ENCODE measurements around the gene ATF6B.
A peak's percentile ranks its signal among the peaks of the same experiment; 100 is the strongest.
"Not testable (repeated sequence)": the region's sequence is repeated elsewhere in the genome, so short reads cannot be mapped to it uniquely, and the experiment has no call there.

The ATF6B gene

DNA sequence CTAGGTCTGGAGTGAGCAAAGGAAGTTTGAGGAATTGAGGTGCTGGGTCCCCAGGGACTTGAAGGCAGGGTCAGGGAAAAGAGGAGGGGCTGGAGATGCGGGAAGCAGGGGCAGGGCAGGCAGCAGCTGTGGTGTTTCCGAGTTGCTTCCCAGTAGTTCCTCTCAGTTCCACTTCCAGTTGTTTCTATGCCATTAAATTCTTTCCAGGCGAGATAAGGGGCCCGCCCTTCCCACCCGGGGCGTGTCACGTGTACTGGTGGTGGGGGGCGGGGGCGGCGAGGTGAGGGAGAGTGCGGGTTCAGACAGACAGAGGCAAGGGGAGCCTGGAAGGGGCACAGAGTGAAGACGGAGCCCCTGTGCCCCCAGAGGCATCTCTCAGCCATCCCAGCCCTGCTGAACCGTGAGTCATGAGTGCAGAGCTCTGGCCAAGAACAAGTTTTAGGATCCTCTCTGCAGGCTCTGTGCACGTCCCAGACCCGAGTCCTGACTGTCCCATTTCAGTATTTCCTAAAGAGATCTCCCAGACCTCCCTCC is 19.9 kb downstream of the ATF6B start:
- DNase-seq (ENCODE audit: low read depth, low spot score) = no peak

- no peak for DNase-seq (ENCODE audit: low read depth, low spot score)
Measured at GRCh38 chr6:32107406-32107805, 20.6 kb downstream of the ATF6B start.

DNA sequence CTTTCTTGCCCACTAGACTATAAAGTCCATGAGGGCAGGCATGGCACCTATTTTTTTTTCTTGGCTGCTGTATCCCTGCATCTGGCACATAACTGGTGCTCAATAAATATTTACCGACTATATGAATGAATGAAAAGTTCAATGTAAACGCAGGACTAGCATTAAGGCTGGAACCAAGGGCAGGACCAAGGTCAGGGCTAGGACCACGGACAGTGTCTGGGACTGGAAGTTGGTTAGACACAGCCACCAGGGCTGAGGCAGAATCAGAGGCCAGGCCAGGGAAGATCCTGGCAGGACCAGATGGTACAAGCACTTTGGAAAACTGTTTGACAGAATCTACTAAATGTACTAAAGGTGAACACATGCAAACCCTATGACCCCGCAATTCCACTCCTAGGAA is 22.6 kb downstream of the ATF6B start:
- no peak for DNase-seq (ENCODE audit: low read depth, low spot score)

DNA sequence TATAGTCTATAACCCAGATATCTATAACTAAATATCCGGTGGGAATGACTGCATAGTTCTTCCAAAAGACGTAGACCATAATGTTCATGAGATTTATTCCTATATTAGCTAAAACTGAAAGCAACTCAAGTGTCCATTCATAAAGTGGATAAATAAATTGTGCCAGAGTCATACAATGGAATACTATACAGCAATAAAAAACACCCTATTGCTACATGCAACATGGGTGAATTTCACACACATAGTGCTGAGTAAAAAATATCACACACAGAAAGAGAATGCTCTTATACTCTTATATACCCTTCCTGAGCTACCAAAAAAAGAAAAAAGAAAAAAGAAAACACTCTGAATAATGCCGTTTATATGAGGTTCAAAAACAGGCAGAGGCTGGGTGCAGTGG is 25.8 kb downstream of the ATF6B start:
- DNase-seq (ENCODE audit: low read depth, low spot score) = no peak

DNA sequence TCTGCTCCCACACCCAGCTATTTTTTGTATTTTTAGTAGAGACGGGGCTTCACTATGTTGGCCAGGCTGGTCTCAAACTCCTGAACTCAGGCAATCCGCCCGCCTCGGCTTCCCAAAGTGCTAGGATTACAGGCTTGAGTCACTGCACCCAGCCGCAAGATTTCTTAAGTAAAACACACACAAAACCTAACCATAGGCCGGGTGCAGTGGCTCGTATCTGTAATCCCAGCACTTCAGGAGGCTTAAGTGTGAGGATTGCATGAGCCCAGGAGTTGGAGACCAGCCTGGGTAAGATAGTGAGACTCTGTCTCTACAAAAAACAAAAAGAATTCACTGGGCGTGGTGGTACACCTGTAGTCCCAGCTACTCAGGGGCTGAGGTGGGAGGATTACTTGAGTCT is 27.8 kb downstream of the ATF6B start:
- DNase-seq (ENCODE audit: low read depth, low spot score) = not testable (repeated sequence)

DNA sequence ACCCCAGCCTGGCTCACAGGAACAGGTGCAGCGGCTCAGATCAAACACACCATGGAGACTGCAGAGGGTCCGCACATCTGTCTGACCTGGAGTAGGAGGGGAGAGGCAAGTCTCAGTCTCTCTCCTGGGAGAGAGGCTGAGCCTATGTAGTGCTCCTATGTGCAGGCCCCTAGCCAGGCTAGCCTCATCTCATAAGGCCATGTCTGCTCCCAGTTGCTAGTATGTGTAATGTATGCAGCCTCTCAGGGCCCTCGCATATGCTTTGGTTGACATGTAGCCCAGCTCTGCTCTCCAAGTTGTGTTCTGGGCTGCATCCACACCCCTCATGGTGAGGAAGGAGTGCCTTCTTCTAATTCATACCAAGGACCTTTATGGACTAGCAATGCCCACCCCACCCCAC is 30.7 kb downstream of the ATF6B start:
- no peak for DNase-seq (ENCODE audit: low read depth, low spot score)

DNA sequence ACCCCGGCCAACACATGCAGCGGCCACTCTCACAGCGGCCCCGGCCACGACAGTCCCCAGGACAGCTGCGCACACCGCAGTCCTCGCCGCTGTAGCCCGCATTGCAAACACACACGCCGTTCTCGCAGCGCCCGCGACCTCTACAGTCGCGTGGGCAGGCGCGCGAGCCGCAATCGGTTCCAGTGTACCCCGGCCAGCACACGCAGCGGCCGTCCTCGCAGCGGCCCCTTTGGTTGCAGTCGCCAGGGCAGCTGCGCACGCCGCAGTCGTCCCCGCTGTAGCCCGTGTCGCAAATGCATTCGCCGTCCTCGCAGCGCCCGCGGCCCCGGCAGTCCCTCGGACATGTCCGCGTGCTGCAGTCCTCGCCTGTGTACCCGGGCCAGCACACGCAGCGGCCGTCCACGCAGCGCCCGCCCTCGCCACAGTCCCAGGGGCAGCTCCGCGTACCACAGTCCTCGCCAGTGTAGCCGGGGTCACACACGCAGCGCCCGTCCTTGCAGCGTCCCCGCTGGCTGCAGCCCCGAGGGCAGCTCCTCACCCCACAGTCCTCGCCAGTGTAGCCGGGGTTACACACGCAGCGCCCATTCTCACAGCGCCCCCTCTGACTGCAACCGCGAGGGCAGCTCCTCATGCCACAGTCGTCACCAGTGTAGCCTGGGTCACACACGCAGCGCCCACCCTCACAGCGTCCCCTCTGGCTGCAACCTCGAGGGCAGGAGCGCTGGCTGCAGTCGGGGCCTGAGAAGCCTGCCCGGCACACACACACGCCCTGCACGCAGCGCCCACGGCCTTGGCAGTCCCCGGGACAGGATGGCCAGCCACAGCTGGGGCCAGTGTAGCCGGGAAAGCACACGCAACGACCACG is 31.4 kb downstream of the ATF6B start:
- DNase-seq (ENCODE audit: low read depth, low spot score) = no peak

DNA sequence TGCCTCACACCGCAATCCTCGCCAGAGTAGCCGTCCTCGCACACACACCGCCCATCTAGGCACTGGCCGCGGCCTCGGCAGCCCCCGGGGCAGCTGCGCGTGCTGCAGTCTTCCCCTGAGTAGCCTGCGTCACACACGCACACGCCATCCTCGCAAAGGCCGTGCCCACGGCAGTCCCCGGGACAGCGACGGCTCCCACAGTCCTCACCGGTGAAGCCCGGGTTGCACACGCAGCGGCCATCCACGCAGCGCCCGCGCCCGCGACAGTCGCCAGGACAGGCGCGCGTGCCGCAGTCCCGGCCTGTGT is 32.0 kb downstream of the ATF6B start:
- no peak for DNase-seq (ENCODE audit: low read depth, low spot score)

GRCh38 chr6:32095338-32096086 is 32.5 kb downstream of the ATF6B start:
- no peak for DNase-seq (ENCODE audit: low read depth, low spot score)

- DNase-seq (ENCODE audit: low read depth, low spot score) = no peak
Measured at GRCh38 chr6:32092760-32093497, 35.1 kb downstream of the ATF6B start.

DNA sequence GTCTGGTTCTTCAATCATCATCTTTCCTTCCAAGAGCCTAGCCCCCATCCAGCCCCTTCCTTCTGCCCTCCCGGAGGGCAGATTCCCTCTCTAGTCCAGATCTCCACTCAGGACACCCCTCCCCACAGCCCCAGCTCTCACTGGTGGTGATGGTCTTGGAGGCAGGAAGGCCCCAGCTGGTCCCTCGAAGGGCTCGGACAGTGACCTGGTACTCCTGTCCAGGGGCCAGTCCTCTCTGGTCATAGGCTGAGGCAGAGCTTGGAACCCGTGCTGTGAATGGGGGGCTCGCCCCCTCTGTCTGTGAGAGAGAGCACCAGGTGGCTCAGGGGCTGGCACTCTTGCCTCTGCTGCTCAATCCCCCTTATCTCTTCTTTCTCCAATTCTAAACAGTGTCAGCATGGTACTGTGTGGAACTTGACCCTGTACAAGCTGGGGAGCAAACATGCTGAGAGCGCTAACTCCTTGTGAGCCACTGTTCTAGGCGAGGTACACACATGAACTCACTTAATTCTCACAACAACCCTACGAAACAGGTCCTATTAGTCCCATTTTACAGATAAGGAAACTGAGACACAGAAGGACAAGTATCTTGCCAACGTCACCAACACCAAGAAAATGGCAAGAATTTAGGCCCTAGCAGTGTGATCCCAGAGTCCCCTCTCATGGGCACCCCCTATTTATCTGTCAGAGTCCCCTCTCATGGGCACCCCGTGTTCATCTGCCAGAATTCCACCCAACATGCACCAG is 38.8 kb downstream of the ATF6B start:
- no peak for DNase-seq (ENCODE audit: low read depth, low spot score)

DNA sequence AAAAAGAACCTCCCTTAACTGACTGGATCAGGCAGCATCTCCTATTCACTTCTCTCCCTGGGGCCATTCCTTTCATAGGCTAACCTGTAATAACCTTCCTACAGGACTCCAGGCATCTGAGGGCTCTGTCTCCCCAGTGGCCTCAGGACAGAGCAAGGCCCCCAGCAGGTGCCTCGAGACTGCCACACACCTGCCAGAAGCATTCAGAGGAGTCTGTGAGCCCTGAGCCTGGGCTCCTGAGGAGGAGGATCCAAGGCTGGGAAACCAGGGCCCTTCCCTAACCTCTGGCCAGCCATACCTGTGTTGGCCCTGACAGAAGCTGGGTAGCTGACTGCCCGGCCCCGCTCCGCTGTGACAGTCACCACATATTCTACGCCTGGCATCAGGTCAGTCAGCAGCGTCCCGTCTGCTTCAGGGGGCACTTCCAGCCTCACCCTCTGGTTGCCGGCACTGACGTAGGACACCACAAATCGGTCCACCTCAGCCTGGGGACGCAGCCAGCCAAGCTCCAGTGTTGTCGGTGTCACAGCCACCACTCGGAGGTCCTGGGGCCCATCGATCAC is 39.5 kb downstream of the ATF6B start:
- peak; percentile 37 for DNase-seq (ENCODE audit: low read depth, low spot score)

GRCh38 chr6:32087574-32088486 is 40.2 kb downstream of the ATF6B start:
- peak; percentile 85 for DNase-seq (ENCODE audit: low read depth, low spot score)

DNA sequence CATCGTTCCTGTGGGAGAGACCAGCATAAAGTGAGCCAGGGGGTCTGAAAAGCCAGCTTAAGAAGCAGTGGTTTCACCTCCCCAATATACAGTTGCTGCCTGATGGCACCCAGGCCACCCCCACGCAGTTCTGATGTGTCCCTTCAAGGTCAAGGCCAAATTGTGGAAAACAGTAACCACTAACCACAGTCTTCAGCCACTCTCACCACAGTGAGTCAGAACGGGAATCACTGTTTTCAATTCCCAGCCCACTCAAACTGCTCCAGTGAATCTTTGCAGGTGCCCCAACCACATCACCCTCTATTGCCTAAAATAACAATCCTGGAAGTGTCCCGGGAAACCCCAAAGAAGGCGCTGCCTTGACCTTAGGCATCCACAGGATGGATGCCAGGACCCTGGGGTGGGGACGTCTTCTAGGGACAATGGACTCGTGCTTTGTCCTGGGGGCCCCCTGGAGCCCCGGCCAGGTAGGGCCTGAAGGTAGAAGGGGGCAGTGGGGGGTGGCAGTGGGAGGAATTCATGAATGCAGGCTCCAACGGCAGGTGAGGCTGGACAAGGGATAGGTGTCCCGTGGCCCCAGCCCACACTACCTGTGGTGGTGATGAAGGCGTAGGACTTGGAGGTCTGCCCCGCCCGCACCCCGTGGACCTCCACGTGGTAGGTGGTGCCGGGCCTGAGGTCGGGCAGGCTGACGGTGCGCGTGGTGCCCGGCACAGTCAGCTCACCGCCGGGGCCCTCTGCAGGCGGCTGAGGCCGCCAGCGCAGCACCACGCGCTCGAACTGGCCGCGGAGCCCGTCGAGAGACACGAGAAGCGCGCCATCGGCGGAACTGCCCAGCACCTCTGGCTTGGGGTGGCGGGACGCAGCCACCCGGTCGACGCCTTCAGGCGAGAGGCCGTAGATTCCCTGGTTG is 41.1 kb downstream of the ATF6B start:
- DNase-seq (ENCODE audit: low read depth, low spot score) = peak; percentile 38

GRCh38 chr6:32085759-32086459 is 42.1 kb downstream of the ATF6B start:
- peak; percentile 24 for DNase-seq (ENCODE audit: low read depth, low spot score)

GRCh38 chr6:32084780-32085179 is 43.3 kb downstream of the ATF6B start:
- DNase-seq (ENCODE audit: low read depth, low spot score) = no peak

DNA sequence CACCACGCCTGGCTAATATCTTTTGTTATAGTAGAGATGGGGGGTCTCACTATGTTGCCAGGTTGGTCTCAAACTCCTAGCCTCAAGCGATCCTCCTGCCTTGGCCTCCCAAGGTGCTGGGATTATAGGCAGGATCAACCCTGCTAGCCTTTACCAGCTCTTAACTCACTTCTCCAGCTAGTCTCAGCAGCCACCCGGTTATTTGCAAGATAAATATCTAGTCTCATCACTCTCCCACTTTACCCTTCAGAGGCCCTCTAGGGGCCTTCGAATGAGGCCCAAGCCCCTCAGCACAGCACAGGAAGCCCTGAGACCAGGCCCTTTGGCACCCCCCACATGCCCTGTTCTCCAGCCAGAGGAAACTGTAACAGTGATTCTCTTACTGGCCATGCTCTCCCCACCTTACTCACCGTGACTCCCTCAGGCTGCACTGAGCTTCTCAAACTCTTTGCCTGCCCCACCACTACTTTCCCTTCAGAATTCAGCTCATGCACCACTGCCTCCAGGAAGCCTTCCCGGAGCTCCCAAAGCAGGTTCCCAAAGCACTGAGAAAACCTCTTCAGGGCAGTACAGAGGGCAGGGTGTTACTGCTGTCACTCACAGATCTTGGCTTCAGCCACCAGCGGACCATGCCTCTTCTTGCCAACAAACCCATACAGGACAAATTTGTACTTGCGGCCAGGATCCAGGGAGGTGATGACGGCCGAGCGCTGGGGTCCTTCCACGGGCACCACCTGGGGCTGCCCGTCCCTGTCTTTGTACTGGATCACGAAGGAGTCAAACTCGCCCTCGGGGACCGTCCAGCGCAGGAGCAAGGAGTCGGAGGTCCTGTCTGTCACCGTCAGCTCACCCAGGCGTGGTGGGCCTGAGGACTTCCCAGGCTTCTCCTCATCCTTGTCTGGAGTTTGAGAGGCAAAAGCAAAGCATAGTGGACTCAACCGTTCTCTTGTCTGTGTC is 44.0 kb downstream of the ATF6B start:
- DNase-seq (ENCODE audit: low read depth, low spot score) = no peak
